VCaP (cell line): Measurements from ENCODE around the gene LTBP1.

ENCODE experiments used
- H3K27ac ChIP-seq: fragments of 450-650 bp; 2 replicates; pipeline ENCODE4 v1.5.1; 2017
- TF ChIP-seq, protein P1 (sequence below): fragments of 450-650 bp; conservative IDR thresholded peaks from 2 replicates; pipeline ENCODE4 v1.5.1; 2017; ENCODE audit warnings: mild to moderate bottlenecking, moderate library complexity

LTBP1 gene

DNA sequence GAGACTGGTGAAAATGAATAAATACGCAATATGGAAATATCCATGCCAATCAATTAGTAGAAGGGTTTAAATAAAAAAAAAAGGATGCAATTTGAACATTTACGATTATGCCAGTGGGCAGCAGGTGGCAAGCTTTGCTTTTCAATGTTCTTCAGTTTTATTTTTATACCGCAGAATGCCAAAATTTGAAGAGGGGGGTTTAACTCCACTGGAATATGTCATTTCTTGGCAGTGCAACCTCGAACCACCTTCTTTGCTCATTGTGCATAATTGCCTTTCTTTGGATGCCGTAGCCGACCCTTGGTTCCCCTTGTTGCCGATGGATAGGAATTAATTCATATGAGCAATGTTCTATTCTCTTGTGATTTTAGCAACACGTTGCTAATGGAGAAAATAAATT is 88.0 kb downstream of the LTBP1 start:
- TF ChIP-seq, protein P1, sequence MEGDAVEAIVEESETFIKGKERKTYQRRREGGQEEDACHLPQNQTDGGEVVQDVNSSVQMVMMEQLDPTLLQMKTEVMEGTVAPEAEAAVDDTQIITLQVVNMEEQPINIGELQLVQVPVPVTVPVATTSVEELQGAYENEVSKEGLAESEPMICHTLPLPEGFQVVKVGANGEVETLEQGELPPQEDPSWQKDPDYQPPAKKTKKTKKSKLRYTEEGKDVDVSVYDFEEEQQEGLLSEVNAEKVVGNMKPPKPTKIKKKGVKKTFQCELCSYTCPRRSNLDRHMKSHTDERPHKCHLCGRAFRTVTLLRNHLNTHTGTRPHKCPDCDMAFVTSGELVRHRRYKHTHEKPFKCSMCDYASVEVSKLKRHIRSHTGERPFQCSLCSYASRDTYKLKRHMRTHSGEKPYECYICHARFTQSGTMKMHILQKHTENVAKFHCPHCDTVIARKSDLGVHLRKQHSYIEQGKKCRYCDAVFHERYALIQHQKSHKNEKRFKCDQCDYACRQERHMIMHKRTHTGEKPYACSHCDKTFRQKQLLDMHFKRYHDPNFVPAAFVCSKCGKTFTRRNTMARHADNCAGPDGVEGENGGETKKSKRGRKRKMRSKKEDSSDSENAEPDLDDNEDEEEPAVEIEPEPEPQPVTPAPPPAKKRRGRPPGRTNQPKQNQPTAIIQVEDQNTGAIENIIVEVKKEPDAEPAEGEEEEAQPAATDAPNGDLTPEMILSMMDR: peak; percentile 70
- peak overlapping the region; percentile 30; the same call in 1 of the 2 replicates for H3K27ac ChIP-seq

DNA sequence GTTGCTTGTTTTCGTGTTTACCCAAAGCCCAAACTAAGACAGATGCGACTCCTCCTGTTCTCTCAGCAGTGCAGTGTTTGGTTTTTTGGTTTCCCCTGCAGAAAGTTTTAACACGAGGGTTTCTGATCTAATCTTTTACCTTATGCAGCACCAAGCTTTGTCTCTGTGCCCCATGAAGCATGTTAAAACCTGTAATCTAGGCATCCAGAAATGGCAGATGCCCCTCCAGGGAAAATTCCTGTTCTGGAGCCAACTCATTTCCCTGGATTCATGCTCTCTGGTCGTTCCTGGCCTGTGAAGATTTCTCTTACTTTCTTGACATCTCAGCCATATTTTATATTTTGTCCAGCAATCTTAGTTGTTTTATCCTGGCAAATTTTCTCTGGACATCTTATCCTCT is 91.5 kb downstream of the LTBP1 start:
- no peak overlapping the region for H3K27ac ChIP-seq
- TF ChIP-seq, protein P1: no peak

DNA sequence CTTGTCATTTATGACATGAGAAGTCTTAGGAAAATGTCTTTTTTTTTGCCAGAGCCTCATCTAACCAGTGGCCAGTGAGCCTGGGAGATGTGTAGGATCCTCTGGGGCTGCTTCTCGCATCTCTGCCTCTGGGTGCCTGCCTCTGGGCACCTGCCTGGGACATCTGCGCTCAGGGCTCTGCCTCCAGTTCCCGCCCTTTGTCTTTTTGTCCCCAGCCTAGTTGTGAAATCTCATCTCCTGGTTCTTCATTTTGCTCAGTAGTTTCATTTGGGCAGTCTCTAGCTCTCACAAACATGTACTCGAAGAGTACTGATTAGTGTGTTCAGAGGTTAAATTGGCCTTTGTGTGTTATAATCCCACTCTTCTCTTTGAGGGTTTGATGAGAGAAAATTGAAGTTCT is 92.0 kb downstream of the LTBP1 start:
- TF ChIP-seq, protein P1: no peak
- H3K27ac ChIP-seq: no peak overlapping the region

DNA sequence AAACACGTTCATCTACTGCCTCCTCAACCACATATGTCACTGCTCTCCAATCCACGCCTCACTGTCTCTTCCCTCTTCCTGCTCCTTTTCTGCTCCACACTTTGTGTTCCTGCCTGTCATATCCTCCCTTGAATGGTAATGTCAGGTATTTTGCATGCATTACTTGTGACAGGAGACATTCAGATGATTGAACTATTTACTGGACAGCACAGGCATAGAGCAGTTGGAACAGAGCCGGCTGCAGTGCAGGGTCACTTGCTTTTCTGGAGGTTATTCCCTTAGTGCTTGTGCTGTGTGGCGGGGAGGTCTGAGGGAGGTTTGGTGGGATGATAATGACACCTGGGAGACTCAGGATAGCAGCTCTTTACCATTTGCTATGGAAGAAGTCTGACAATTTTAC is 93.8 kb downstream of the LTBP1 start:
- H3K27ac ChIP-seq: no peak overlapping the region
- TF ChIP-seq, protein P1: no peak

DNA sequence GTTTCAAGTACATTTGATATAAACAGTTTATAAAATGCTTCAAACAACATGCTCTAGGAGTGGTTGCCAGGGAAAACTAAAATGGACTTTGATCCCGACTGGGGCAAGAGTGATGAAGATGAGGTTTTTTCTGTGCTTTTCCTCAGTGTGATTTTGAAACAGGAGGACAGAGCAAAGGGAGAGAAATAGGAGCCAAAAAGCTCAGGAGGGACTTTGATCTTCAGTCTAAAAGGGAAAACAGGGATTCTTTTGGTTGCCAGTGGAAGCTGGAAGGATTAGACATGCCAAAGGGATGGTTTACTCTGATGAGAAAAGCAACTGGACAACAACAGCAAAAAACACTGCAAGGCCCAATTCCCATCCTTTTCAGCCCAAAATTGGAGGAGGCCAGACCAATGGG is 95.5 kb downstream of the LTBP1 start:
- no peak overlapping the region for H3K27ac ChIP-seq
- TF ChIP-seq, protein P1: no peak

DNA sequence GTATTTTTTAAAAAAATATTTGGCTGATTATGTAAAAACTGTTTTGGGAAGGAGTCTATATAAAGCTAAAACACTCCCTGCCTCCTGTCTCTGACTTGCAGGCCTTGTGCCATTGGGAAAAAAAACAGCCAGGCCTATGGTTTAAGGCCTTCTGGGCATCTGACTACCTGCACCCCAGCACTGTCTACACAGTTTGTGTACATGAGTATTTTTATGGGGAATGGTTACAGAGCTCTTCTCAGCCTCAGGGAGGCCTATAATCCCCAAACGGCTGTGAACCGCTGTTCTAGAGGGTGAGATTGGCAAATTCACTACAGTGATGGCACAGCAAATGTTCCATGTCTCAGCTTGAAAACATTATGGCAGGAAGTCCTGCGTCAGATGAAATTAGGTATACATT is 96.1 kb downstream of the LTBP1 start:
- H3K27ac ChIP-seq: no peak overlapping the region
- TF ChIP-seq, protein P1: no peak

DNA sequence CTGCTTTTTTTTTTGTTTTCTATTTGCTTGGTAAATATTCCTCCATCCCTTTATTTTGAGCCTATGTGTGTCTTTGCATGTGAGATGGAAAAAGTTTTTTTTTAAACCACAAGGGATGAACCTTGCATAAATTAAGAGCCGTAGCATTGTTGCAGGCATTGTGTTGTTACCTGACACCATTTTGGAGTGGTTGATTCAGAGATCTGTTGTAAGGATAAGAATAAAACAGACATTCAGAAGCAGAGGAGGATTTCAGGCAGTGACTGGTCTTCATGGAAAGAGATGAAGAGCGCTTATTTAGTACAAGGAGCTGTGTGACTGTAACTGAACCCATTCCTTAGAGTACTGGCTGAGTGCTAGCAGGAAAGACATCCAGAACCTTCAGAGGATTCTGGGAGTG is 101.2 kb downstream of the LTBP1 start:
- H3K27ac ChIP-seq: no peak overlapping the region
- TF ChIP-seq, protein P1: no peak
